ENCODE data around the gene CDCA5.
"Not testable (repeated sequence)": the region's sequence is repeated elsewhere in the genome, so short reads cannot be mapped to it uniquely, and the experiment has no call there.

Gene CDCA5

DNA sequence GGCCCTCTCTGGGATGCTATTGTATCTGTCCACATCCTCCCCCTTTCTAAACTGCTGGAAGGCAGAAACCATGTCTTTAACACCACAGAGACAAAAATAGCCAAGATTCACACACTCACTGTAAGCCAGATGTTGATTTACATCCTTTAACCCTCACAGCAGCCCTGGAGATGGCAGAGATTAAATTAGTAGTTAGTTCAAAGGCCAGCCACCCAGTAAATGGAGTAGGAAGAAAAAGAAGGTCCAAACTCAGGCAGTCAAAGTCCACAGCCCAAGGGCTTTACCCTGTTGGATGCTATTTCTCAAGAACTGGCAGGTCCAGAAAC lies 35.8 kb upstream of the CDCA5 start:
- no peak for DNase-seq (ENCODE audit: extremely low read depth in 1 of 2, low read depth in 1 of 2)

DNA sequence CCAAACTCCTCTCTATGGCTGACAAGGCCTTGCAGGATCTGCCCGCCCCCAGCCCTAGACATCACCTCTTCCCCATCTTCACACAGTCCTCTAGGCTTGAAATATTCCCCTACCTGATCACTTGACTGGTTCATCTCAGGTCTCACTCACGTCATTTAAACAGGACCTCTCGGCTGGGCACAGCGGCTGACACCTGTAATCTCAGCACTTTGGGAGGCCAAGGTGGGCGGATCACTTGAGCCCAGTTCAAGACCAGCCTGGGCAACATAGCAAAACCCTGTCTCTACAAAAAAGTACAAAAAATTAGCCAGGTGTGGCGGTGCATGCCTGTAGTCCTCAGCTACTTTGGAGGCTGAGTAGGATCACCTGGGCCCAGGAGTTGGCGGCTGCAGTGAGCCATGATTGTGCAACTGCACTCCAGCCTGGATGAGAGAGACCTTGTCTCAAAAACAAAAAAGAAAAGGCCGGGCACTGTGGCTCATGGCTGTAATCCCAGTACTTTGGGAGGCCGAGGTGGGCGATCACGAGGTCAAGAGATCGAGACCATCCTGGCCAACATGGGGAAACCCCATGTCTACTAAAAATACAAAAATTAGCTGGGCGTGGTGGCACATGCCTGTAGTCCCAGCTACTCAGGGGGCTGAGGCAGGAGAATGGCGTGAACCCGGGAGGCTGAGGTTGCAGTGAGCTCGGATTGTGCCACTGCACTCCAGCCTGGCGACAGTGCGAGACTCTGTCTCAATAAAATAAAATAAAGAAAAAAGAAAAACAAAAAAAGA lies 35.2 kb upstream of the CDCA5 start:
- DNase-seq (ENCODE audit: extremely low read depth in 1 of 2, low read depth in 1 of 2) = not testable (repeated sequence)

DNA sequence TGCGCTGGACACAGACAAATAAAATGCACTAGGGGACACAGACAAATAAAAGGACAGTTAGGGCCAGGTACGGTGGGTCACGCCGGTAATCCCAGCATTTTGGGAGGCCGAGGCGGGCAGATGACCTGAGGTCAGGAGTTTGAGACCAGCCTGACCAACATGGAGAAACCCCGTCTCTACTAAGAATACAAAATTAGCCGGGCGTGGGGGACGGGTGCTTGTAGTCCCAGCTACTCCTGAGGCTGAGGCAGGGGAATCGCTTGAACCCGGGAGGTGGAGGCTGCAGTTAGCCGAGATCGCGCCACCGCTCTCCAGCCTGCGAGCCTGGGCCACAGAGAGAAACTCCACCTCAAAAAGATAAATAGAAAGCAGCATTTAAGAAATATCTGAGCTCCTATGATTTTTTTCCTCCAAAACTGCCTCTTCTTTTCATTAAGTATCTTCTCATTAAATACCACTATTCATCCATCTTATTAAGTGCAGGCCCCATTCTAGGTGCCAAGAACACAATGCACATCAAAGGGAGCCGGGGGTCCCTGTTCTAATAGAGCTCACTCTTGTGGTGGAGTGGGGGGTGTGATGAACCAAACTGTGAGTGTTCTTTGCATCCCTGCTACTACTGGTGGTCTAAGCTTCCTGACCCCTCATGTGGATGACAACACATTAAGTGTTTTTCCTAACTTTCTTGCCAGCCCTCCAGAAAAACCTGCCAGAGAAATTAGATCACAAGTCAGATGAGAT lies 34.4 kb upstream of the CDCA5 start:
- DNase-seq (ENCODE audit: extremely low read depth in 1 of 2, low read depth in 1 of 2) = no peak

- DNase-seq (ENCODE audit: extremely low read depth in 1 of 2, low read depth in 1 of 2) = peak; percentile 99 to 100
Measured at GRCh38 chr11:65117206-65118096, 33.6 kb upstream of the CDCA5 start, which contains the start of gene ZNHIT2. Gene ZNHIT2, minus strand, starts transcription at chr11:65117701. Its CDS starts 48 bp downstream, at chr11:65117653.

- no peak for DNase-seq (ENCODE audit: extremely low read depth in 1 of 2, low read depth in 1 of 2)
Measured at GRCh38 chr11:65116370-65117205, 32.7 kb upstream of the CDCA5 start.

GRCh38 chr11:65115361-65116082 lies 31.7 kb upstream of the CDCA5 start:
- no peak for DNase-seq (ENCODE audit: extremely low read depth in 1 of 2, low read depth in 1 of 2)

- DNase-seq (ENCODE audit: extremely low read depth in 1 of 2, low read depth in 1 of 2) = no peak
Measured at GRCh38 chr11:65114538-65115171, 30.8 kb upstream of the CDCA5 start.

DNA sequence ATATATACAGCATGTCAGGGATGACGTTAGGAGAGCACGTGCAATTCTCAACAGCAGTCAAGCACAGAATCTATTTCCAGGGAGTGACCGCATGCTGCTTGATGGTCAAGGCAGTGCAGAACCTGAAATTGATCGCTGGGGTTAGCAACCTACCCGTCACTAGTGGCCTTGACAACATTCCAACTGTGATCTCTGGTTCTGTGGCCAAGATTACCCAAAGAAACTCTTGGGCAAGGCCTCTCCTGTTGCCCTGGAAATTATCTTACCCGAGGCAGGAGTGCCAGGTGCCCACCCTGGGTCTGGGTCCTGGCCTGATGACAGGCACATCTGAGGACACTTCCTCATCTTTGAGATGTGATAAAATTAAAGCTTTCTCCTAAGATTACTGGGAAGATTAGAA lies 30.0 kb upstream of the CDCA5 start:
- no peak for DNase-seq (ENCODE audit: extremely low read depth in 1 of 2, low read depth in 1 of 2)

DNA sequence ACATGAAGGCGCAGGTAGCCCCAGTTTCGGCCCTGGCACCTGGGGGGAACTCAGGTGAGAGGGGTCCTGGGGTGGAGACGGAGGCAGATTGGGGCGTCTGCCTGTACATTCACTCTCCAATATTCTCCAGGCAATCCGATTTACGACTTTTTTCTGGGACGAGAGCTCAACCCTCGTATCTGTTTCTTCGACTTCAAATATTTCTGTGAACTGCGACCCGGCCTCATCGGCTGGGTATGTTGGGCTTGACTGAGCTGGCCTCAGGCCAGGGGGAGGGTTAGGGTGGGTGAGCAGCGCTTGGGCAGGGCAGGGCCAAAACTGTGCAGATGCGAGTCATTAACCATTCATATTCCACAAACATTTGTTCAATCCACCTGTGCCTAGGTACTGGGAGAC lies 29.5 kb upstream of the CDCA5 start:
- no peak for DNase-seq (ENCODE audit: extremely low read depth in 1 of 2, low read depth in 1 of 2)

GRCh38 chr11:65112546-65113360 lies 28.9 kb upstream of the CDCA5 start:
- peak in 1 of 2 donors; percentile 66 for DNase-seq (ENCODE audit: extremely low read depth in 1 of 2, low read depth in 1 of 2)

DNA sequence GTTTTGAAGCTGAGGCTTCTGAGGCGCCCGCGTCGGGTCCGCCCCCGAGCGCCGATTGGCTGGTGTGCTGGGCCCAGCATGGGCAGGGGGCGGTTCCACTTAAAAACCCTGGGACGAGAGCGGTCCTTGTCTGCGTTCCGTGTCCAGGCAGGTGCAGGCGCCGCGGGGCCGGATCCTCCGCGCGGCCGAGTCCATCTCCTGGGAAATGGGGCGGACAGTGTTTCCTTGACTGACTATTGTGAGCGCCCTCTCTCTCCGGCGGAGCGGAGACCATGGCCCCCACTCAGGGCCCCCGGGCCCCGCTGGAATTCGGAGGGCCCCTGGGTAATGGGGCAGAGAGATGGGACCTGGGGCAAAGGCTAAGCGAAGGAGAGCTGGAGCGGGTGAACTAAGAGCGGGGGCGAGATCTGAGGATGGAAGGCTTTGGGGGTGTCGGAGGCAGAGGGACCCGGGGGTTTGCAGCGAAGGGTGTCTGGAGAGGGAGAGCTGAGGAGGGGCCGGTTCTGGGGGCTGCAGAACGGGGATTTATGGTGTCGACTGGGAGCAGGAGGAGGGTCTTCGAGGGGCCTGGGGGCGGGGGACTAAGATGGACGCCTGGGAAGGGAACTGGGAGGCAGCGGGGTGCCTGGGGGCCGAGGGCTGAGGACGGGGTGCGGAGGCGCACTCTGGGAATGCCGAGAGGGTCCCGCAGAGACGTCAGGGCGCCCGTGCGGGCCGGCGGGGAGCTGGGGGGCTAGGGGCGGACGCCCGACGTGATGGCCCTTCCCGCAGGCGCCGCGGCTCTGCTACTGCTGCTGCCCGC lies 28.1 kb upstream of the CDCA5 start, which contains the start of gene TM7SF2:
Gene TM7SF2 (plus strand): TSS at position 129 of the 802 bp plus-strand sequence. CDS start 144 bp downstream, at position 273.
- DNase-seq (ENCODE audit: extremely low read depth in 1 of 2, low read depth in 1 of 2) = peak; percentile 86 to 93

- no peak for DNase-seq (ENCODE audit: extremely low read depth in 1 of 2, low read depth in 1 of 2)
Measured at GRCh38 chr11:65111159-65111743, 27.4 kb upstream of the CDCA5 start.

DNA sequence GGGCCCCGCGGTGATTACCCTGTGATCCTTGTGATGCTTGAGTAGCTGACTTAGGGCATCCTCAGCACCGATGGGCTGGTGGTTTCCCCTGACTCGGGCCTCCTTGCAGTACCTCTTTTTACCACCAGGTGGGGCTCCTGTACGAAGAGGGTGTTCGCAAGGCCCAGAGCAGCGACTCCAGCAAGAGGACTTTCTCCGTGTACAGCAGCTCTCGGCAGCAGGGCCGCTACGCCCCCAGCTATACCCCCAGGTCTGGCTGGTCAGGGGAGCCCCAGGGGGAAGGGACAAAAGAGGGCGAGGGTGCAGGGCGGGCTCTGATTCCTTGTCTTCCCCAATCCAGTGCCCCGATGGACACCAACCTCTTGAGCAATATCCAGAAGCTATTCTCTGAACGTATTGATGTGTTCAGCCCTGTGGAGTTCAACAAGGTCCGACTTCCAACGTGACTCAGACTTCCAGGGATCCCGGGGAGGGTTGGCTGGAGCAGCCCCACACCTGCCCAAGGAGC lies 26.6 kb upstream of the CDCA5 start:
- DNase-seq (ENCODE audit: extremely low read depth in 1 of 2, low read depth in 1 of 2) = peak; percentile 90 to 93

DNA sequence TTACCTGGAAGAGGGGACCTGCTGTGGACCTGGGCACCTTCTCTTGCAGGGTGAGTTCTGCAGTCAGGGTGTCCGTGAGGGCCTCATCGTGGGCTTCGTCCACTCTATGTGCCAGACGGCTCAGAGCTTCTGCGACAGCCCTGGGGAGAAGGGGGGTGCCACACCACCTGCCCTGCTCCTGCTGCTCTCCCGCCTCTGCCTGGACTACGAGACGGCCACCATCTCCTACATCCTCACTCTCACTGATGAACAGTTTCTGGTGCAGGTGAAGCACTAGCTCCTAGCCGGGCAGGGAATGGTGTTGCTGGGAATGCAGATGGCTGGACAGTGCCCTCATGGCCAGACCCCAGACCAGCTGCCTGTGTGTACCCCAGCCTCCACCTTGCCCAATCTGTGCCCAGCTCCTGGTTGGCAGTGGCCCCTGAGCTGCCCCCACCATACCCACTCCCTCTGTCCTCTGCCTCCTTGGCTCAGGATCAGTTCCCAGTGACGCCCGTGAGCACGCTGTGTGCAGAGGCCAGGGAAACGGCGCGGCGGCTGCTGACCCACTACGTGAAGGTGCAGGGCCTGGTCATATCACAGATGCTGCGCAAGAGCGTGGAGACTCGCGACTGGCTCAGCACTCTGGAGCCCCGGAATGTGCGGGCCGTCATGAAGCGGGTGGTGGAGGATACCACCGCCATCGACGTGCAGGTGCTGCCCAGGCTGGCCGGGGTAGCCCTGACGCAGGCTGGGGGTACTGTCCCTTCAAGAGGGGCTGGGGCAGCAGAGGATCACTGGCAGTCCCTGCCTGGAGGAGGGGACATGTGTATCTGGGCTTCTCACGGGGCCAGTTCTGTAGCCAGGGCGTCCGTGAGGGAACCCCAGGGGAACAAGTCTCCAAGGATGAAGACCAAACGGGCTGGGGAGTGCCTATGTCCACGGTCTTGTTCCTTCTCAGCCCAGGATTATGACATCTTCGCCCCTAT lies 25.7 kb upstream of the CDCA5 start:
- no peak for DNase-seq (ENCODE audit: extremely low read depth in 1 of 2, low read depth in 1 of 2)

GRCh38 chr11:65108469-65109123 lies 24.8 kb upstream of the CDCA5 start:
- DNase-seq (ENCODE audit: extremely low read depth in 1 of 2, low read depth in 1 of 2) = no peak

All from activated CD8-positive, alpha-beta memory T cell treated with anti-CD3 and anti-CD28 coated beads for 1 hour (primary cell).